ENCODE results near the gene ANAPC1.
"Not testable (repeated sequence)": the region's sequence is repeated elsewhere in the genome, so short reads cannot be mapped to it uniquely, and the experiment has no call there.

ANAPC1 gene

GRCh38 chr2:111905990-111906735 lies 22.2 kb upstream of the ANAPC1 start:
- peaks cover 7% of the 10 kb centered on the region for H3K27me3 Mint-ChIP-seq (ENCODE audit: low read depth)
- H3K4me3 Mint-ChIP-seq, result peak overlapping the region; percentile 21 to 40 (median 27)

DNA sequence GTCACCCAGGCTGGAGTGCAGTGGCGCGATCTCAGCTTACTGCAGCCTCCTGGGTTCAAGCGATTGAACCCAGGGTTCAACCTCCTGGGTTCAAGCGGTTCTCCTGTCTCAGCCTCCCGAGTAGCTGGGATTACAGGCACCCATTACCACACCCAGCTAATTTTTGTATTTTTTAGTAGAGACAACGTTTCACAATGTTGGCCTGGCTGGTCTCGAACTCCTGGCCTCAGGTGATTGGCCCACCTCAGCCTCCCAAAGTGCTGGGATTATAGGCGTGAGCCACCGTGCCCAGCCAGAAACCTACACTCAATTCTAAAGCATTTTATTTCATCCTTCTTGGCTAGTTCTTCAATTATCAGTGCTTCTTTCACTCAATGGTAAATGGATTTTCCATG lies 21.5 kb upstream of the ANAPC1 start:
- not testable (repeated sequence) for H3K4me3 Mint-ChIP-seq, H3K9me3 Mint-ChIP-seq
- H3K27ac Mint-ChIP-seq, result peak overlapping the region; percentile 94 to 98 (median 97)

More at GRCh38 chr2:111905990-111906735, 22.2 kb upstream of the ANAPC1 start:
- no peaks in the 10 kb centered on the region for H3K36me3 Mint-ChIP-seq (ENCODE audit: low read depth)
- H3K27ac Mint-ChIP-seq, result peak overlapping the region; percentile 94 to 98 (median 97)
- H3K9me3 Mint-ChIP-seq, result no peaks in the 10 kb centered on the region
- H3K4me1 Mint-ChIP-seq, result peaks cover 68% of the 10 kb centered on the region
- no peak for TF ChIP-seq CTCF (IDR thresholded peaks at IDR 0.05; ENCODE audit: unreplicated experiment in 3 of 3)

DNA sequence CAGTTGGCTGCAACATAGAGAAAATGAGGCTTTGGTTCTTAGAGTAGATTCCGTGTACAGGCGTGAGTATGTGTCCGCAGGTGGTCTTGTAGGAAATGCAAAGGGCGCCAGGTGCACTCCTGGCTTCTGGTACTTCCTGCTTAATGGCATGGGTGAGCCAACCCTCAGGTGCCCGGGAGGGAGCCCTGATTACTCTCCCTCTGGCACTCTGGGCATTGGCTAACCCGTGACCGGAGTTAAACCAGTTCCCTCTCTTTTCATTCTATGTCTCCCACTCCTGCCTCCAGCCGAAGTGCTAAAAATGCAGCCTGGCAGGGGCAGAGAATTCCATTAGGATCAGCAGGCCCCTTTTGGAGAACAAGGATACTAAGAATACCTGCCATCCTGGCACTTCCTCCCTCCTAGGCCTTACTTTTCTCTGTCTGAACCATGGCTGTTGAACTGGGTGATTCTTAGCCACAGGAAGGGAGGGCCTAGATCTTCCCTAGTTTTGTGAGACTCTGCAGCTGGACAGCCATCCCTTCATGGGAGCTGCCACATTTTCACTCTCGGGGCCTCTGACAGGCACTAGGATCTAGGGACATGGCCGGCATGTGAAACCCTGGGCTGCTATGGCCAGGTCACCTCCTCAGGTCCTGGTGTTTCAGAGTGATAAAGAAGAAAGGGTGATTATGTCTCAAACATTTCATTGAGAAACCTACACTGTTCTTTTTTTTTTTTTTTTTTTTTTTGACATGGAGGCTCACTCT lies 20.9 kb upstream of the ANAPC1 start:
- Mint-ChIP-seq H3K27me3 (ENCODE audit: low read depth) (peaks cover 7% of the 10 kb centered on the region), H3K4me1 (peaks cover 68% of the 10 kb centered on the region), H3K36me3 (ENCODE audit: low read depth) (no peaks in the 10 kb centered on the region), H3K4me3 (no peak overlapping the region), H3K9me3 (no peaks in the 10 kb centered on the region), H3K27ac (peak overlapping the region; percentile 94 to 98 (median 96))
- no peak for TF ChIP-seq CTCF (IDR thresholded peaks at IDR 0.05; ENCODE audit: unreplicated experiment in 3 of 3)

More for the DNA sequence above, 21.5 kb upstream of the ANAPC1 start:
- H3K27me3 Mint-ChIP-seq (ENCODE audit: low read depth); H3K36me3 Mint-ChIP-seq (ENCODE audit: low read depth): not testable (repeated sequence)
- peaks cover 70% of the 10 kb centered on the region for H3K4me1 Mint-ChIP-seq

DNA sequence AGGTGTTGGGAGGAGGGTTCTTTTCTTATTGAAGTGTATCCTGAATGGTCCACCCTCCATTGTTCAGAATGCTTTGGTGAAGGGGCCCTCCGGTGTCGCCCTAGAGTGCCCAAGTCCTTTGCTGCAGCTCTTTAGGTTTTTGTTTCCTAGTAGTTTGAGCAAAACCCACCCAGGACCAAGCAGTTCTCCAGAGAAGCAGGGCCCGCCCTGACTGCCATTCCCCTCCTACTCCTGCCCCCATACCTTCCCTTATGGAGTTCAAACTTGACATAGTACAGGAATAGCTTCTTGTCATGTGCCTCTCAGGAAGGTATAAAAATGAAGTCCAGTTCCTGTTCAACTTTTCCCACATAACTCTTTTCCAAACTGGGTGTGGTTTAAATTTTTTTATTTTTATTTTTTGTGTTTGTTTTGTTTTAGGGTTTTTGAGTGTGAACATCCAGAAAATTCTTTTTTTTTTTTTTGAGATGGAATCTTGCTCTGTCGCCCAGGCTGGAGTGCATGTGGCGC lies 20.0 kb upstream of the ANAPC1 start:
- Mint-ChIP-seq H3K36me3 (ENCODE audit: low read depth) (no peaks in the 10 kb centered on the region), H3K9me3 (no peaks in the 10 kb centered on the region), H3K27ac (peak overlapping the region; percentile 80 to 92 (median 90)), H3K4me1 (peaks cover 59% of the 10 kb centered on the region), H3K4me3 (peak overlapping the region in 1 of 3 experiments; percentile 12), H3K27me3 (ENCODE audit: low read depth) (peaks cover 13% of the 10 kb centered on the region)
- no peak for TF ChIP-seq CTCF (IDR thresholded peaks at IDR 0.05; ENCODE audit: unreplicated experiment in 3 of 3)

- no peak for TF ChIP-seq CTCF (IDR thresholded peaks at IDR 0.05; ENCODE audit: unreplicated experiment in 3 of 3)
- Mint-ChIP-seq H3K4me3 (peak overlapping the region in 2 of 3 experiments; percentile 36 to 53), H3K27ac (peak overlapping the region; percentile 80 to 92 (median 90)), H3K36me3 (ENCODE audit: low read depth) (no peaks in the 10 kb centered on the region), H3K4me1 (peaks cover 54% of the 10 kb centered on the region), H3K9me3 (no peaks in the 10 kb centered on the region), H3K27me3 (ENCODE audit: low read depth) (peaks cover 13% of the 10 kb centered on the region)
Measured at GRCh38 chr2:111903516-111903915, 19.5 kb upstream of the ANAPC1 start.

- peaks cover 48% of the 10 kb centered on the region for H3K4me1 Mint-ChIP-seq
- TF ChIP-seq CTCF (IDR thresholded peaks at IDR 0.05; ENCODE audit: unreplicated experiment in 3 of 3), result peak; percentile 42 to 53 (median 45)
- peak overlapping the region; percentile 64 to 84 (median 84) for H3K27ac Mint-ChIP-seq
- peak overlapping the region; percentile 78 to 91 (median 89) for H3K4me3 Mint-ChIP-seq
- no peaks in the 10 kb centered on the region for H3K36me3 Mint-ChIP-seq (ENCODE audit: low read depth)
- peaks cover 13% of the 10 kb centered on the region for H3K27me3 Mint-ChIP-seq (ENCODE audit: low read depth)
- H3K9me3 Mint-ChIP-seq, result no peaks in the 10 kb centered on the region
Measured at GRCh38 chr2:111900859-111901258, 16.9 kb upstream of the ANAPC1 start.
